Stimulated activated CD8-positive, alpha-beta memory T cell treated with anti-CD3 and anti-CD28 coated beads, Interleukin-15, amount 100 ng/mL, for 1 hour (primary cell): Measurements from ENCODE around the gene ITIH6.
A peak's percentile ranks its signal among the peaks of the same experiment; 100 is the strongest.
"Not testable (repeated sequence)": the region's sequence is repeated elsewhere in the genome, so short reads cannot be mapped to it uniquely, and the experiment has no call there.

ENCODE experiments used
- DNase-seq: peaks from one replicate; pipeline ENCODE4 v3.0.0-alpha.2; 2020; ENCODE audit warnings: low read depth

The ITIH6 gene

DNA sequence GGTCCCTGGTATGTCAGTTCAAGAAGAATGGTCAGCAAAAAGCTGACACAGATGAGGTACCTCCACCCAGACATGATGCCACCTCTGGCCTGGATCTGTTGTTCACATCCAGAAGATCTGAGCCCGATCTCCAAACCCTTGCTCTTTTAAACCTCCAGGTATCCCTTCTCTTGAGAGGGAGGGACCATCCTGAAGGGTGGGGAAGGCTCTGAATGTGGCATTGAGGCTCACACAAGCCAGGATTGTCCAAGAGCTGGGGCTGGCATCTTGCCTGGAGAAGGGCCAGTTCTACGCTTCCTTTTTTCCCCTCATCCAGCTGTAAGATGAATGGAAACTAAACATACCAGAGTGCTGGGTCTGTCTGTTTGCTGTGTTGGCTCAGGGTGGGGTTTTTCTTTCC, at the start of gene ITIH6:
ITIH6 (minus strand) TSS at position 119 of the 400 bp plus-strand sequence; CDS start at position 74, 45 bp downstream.
- DNase-seq: no peak

- DNase-seq: not testable (repeated sequence)
These were observed 49.6 kb upstream of the ITIH6 start for GRCh38 chrX:54847700-54848099.

DNA sequence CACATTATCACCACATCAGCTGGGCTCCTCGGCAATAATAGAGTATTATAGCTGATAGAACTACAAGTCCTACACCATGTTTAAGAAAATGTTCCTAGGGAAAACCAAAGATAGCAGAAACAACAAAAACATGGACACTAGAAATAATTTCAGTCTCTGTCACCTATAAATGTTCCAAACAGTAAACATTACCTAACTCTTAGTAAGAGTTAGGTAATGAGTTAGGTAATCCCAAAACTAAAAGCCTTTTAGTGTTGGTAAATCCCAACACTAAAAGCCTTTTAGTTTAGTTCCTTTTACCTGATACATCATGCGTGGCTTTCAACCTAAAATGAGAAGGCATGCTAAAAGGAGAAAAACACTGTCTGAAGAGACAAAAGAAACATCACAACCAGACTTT, 45.0 kb upstream of the ITIH6 start:
- no peak for DNase-seq

- no peak for DNase-seq
These were observed 44.6 kb upstream of the ITIH6 start for GRCh38 chrX:54842607-54843006.

DNA sequence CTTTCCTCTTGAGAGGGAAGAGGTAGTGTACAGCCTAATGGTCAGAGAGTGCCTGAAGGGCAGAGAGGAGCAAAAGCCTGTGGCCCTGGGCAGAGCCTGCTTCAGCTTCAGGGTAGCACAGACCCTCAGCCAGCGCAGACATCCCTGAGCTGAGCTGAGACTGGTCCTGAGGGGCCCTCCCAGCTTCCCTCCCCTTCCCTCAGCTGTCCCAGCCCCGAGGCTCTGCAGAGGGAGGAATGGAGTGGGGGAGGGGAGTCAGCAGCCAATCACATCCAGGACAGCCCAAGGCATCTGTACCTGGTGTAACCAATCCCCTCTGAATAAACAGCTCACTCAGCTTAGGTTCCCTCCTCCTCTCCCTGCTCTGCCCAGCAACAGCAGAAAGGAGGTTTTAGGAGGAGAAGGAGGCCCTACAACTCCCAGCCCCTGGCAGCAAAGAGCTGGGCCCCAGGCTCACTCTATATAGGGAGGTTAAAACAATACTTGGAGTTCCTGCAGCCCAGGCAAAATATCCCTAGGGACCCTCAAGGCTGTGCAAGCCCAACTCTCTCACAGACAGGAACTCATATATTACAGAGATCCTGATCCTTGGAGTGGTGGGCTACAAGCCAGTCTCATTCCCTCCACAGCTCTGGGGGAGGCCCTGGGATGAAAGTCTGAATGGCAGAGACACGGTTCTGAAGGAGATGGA, 43.3 kb upstream of the ITIH6 start:
- not testable (repeated sequence) for DNase-seq

DNA sequence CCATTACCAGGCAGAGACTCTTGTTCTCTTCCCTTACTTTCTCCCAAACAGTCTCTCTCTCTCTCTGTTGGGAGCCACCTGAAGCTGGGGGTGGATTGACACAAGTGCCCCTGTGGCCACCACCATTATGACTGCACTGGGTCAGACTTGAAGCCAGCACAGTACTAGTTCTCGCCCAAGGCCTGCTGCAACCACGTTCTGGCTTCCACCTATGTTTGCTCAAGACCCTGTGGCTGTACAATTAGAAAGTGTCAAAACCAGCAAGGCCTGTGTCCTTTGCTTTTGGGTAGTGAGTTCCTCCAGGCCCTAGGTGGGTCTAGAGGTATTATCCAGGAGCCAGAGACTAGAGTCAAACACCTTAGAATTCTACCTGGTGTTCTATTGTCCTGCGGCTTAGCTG, 40.5 kb upstream of the ITIH6 start:
- no peak for DNase-seq

GRCh38 chrX:54826598-54826997, 28.5 kb upstream of the ITIH6 start:
- no peak for DNase-seq

GRCh38 chrX:54825716-54826438, 27.8 kb upstream of the ITIH6 start:
- DNase-seq: no peak

GRCh38 chrX:54824722-54825121, 26.7 kb upstream of the ITIH6 start:
- DNase-seq: no peak

GRCh38 chrX:54824195-54824594, 26.1 kb upstream of the ITIH6 start:
- no peak for DNase-seq

GRCh38 chrX:54821310-54821709, 23.3 kb upstream of the ITIH6 start:
- no peak for DNase-seq

DNA sequence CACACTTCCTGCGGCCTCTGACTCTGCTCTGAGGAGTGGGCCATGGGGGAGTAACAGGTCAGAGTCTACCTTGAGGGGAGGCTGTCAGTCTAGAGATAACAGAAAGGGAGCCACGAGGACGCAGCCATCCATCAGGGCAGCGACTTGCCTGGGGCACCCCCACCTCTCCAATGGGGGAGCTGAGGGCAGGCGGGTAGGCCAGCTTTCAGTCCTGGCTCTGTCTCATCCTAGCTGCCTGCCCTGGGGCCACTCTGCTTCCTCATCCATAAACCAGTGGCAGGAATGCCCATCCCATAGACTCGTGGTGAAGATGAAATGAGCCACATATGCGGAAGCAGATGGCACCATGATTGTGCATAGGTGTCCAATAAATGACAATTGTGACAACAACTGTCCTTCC, 22.7 kb upstream of the ITIH6 start:
- DNase-seq: no peak

GRCh38 chrX:54819201-54819600, 21.1 kb upstream of the ITIH6 start:
- DNase-seq: no peak

- no peak for DNase-seq
These were observed 20.2 kb upstream of the ITIH6 start for GRCh38 chrX:54818221-54818620.

GRCh38 chrX:54817220-54817820, 19.3 kb upstream of the ITIH6 start:
- no peak for DNase-seq

- DNase-seq: no peak
These were observed 14.3 kb upstream of the ITIH6 start for GRCh38 chrX:54812306-54812705.

- no peak for DNase-seq
These were observed 13.3 kb upstream of the ITIH6 start for GRCh38 chrX:54811301-54811885.

DNA sequence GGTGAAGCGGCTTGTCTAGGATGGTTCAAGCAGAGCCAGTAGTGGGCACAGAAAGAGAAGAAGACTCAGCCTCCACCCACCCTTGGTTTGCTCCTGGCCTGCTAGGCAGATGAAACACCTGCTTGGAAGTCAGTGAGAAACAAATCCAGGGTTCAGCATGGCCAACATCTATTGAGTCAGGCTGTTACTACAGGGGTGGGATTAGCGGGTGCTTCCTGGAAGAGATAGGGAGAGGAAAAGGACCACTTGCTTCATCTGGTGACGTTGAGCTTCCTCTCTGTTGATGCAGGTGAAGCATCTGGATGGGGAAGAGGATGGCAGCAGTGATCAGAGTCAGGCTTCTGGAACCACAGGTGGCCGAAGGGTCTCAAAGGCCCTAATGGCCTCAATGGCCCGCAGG, 12.5 kb upstream of the ITIH6 start:
- DNase-seq: no peak

DNA sequence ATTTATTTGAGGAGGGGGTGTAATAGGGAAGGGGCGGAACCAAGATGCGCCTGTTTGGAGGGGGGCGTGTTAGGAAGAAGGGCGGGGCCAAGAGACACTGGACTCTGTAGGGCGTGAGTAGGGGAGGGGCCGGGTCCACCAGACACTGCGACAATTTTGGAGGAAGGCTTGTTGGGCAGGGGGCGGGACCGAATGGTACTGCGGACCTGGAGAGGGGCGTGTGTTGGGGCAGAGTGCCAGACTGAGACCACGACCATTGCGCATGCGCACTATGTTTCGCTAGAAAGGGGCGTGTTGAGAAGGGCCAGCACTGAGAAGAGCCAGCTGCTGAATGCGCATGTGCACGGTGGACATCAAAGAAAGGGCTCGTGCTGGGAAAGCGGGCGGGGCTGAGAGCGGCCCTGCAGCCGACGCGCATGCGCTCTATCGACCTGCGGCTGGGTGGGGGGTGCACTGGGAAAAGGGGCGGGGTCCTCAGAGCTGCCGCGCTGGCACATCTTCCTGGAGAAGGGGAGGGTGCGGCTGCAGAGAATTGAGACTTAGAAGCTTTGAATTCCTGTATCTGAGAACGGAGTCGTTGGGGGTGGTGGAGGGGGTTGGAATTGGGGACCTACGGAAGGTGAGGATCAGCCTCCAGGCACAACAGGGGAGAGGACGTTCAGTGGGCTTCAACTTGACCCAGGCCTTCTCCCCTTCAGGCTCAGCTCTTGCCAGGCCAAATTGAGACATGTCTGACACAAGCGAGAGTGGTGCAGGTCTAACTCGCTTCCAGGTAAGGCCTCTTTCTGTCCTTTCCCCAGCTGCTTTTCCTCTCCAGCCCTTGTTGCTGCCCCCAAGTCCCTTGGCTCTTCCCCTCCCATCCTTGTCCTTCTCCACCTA, 10.8 kb upstream of the ITIH6 start:
- peak; percentile 64 for DNase-seq

- peak; percentile 5 for DNase-seq
These were observed 10.1 kb upstream of the ITIH6 start for GRCh38 chrX:54808109-54808604.

DNA sequence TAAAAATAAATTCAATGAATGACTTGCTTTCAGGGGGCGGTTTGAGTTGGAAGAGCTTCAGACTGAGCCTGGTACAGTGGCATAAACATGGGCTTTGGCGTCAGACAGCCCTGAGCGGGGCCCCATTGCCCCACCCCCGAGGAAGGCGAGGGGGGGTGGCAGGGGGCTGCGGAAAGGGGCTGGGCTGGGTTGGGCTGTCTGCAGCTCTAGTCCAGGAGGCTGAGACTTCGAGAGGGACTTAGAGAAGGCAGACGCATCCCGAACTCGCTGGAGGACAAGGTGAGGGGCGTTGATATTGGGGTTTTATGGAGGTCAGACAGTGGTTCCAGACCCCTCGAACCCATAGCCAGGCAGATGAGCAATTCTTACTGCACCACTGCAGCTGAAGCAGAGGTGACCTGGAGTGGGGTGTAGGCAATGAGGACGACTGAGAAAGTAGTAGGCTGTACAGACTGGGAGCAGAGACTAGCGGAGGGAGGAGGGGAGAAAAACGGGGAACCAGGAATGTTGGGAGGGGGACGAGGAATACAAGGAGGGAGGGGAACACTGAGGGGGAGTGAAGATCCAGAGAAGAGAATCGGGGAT, 9.6 kb upstream of the ITIH6 start, which contains the start of gene MAGED2:
MAGED2 (plus strand) TSS at position 222 of the 585 bp plus-strand sequence. CDS start 1,587 bp downstream, outside the sequence.
- peak; percentile 3 for DNase-seq
